Measurements from ENCODE around the gene ZNF580.

- TF ChIP-seq POLR2A (IDR thresholded peaks at IDR 0.05): no peak
- TF ChIP-seq, protein P1, sequence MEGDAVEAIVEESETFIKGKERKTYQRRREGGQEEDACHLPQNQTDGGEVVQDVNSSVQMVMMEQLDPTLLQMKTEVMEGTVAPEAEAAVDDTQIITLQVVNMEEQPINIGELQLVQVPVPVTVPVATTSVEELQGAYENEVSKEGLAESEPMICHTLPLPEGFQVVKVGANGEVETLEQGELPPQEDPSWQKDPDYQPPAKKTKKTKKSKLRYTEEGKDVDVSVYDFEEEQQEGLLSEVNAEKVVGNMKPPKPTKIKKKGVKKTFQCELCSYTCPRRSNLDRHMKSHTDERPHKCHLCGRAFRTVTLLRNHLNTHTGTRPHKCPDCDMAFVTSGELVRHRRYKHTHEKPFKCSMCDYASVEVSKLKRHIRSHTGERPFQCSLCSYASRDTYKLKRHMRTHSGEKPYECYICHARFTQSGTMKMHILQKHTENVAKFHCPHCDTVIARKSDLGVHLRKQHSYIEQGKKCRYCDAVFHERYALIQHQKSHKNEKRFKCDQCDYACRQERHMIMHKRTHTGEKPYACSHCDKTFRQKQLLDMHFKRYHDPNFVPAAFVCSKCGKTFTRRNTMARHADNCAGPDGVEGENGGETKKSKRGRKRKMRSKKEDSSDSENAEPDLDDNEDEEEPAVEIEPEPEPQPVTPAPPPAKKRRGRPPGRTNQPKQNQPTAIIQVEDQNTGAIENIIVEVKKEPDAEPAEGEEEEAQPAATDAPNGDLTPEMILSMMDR (IDR thresholded peaks at IDR 0.05): no peak
Measured at GRCh38 chr19:55667006-55667381, 26.2 kb downstream of the ZNF580 start.
